Activated CD4-positive, alpha-beta memory T cell treated with anti-CD3 and anti-CD28 coated beads, Interleukin-2, amount 10 ng/mL, durations not matched to agents 7 days and 5 days (primary cell): ENCODE data around the gene CALHM5. TPM values are rescaled to one million over a fixed set of nuclear protein-coding genes. Genes with fewer than 3 reads are reported as not detected.
"Not testable (repeated sequence)": the region's sequence is repeated elsewhere in the genome, so short reads cannot be mapped to it uniquely, and the experiment has no call there.

Experiments used
- CTCF ChIA-PET: fragments of 350-600 bp; sonication (Branson Sonifier 250); formaldehyde crosslinking; loops from one replicate; lab custom pipeline; 2021; ENCODE audit warnings: antibody characterized with exemption, inconsistent platforms; lab: Charles Lee
- POLR2A ChIA-PET: fragments of 350-600 bp; sonication (Branson Sonifier 250); formaldehyde crosslinking; loops from one replicate; lab custom pipeline; 2021; ENCODE audit warnings: antibody characterized with exemption; lab: Charles Lee
- DNase-seq: peaks from one replicate; pipeline ENCODE4 v3.0.0-alpha.2; 2020
- H3K27ac Mint-ChIP-seq: one replicate; pipeline ENCODE4 v1.8.0; 2021; ENCODE audit warnings: mild to moderate bottlenecking, mixed read lengths
- H3K27me3 Mint-ChIP-seq: one replicate; pipeline ENCODE4 v1.8.0; 2021; ENCODE audit warnings: mixed read lengths
- H3K36me3 Mint-ChIP-seq: one replicate; pipeline ENCODE4 v1.8.0; 2021; ENCODE audit warnings: low read depth, mixed read lengths
- H3K4me1 Mint-ChIP-seq: one replicate; pipeline ENCODE4 v1.8.0; 2021; ENCODE audit warnings: mixed read lengths
- H3K4me3 Mint-ChIP-seq: one replicate; pipeline ENCODE4 v1.8.0; 2021; ENCODE audit warnings: mild to moderate bottlenecking, mixed read lengths
- H3K9me3 Mint-ChIP-seq: one replicate; pipeline ENCODE4 v1.8.0; 2021; ENCODE audit warnings: mixed read lengths
- total RNA-seq, 2 experiments: library from RNA; stranded (reverse); gene quantifications; one replicate each; pipeline ENCODE4 v1.2.3, GENCODE V29; 2021

CALHM5 gene
- total RNA-seq, 2 experiments from 2014 or later: not detected

DNA sequence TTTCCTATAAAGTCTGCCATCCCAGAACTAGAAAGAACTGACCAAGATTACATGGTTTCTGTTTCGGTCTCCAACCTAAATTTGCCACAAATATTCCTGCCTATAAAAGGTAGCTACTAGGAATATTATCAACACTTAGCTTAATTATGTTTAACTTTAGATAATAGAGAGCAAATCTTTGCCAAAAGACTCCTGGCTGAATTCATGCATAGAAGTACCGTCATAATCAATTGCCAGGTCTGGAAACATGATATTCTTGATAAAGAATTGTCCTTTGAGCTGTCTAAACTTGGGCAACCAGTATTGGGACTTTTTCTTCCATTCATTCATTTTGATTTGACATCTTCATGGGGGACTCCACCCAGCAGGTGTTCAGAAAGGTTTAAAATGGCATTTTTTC is 27.8 kb upstream of the CALHM5 start:
- DNase-seq: no peak
- Mint-ChIP-seq H3K27ac (no peak overlapping the region), H3K36me3 (no peaks in the 10 kb centered on the region), H3K9me3 (no peaks in the 10 kb centered on the region), H3K4me3 (no peak overlapping the region), H3K4me1 (no peaks in the 10 kb centered on the region), H3K27me3 (peaks cover 44% of the 10 kb centered on the region)
- ChIA-PET CTCF (interaction anchor here (1.1 kb wide), 1 partner anchor 30 kb away, joined by 3 read pairs; no protein-coding TSS in a partner anchor), POLR2A (no interaction called here)

DNA sequence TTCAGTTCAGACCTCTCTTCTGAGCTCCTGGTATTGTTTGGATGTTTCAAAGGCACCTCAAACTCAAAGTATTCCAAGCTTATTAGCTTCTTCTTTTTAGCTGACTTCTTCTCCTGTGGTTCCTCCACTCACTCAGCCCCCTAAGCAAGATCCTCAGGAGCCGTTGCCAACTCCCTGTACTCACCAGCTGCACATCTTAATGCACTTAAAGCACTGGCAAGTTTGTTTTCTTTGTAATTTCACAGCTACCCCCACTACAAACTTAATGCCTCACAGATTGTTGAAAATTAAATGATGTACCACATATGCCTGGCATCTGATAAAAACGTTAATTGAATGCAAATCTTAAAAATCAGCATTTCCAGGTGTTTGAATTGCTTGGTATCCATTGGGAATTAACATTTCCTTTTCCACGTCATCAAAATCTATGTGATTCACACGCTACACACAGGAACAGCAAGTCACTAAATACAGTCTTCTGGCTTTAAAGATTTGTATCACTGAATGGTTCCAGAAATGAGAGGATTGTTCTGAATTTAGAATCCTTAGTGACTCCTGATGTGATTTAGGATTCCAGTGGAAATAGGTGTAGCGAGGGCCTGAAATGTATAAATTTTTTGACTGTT is 25.8 kb upstream of the CALHM5 start:
- H3K9me3 Mint-ChIP-seq: no peaks in the 10 kb centered on the region
- ChIA-PET POLR2A (no interaction called here), CTCF (no interaction called here)
- no peak overlapping the region for H3K4me3 Mint-ChIP-seq
- peaks cover 54% of the 10 kb centered on the region for H3K27me3 Mint-ChIP-seq
- H3K36me3 Mint-ChIP-seq: no peaks in the 10 kb centered on the region
- no peak for DNase-seq
- no peaks in the 10 kb centered on the region for H3K4me1 Mint-ChIP-seq
- H3K27ac Mint-ChIP-seq: no peak overlapping the region

DNA sequence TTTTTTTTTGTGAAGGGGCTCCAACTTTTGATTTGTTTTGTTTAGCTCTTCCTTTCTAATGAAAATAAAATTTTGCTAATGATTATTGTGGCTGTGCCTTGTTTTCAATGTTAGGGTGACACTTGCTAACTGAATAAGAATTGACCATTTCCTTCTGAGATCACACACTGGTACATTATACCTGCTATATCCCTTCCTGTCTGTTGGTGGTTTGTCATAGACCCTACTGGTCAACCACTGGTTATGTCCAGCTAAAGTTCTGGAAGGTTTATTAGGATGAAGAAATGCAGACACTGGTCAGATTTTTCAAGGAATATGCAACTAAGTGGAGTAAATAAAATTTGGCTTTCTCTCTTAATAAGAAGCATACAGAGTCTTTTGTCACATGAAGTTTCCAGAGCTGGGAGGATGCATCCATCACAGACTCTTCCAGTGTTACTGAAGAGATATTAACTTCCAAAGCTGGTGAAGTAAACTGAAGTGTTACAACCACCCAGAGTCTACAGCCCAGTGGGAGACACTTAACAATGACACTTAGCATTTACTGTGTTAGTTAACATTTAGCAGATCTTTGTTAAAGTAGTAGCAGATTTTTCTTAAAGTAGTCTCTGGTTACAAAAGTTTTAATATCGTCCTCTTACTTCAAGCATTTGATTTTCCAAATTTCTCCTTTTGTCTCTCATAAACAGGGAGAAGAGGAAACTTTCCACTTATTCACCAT is 19.7 kb upstream of the CALHM5 start:
- Mint-ChIP-seq H3K27ac (no peak overlapping the region), H3K4me1 (no peaks in the 10 kb centered on the region), H3K9me3 (no peaks in the 10 kb centered on the region), H3K27me3 (peaks cover 34% of the 10 kb centered on the region), H3K4me3 (no peak overlapping the region), H3K36me3 (no peaks in the 10 kb centered on the region)
- POLR2A ChIA-PET: no interaction called here
- CTCF ChIA-PET: no interaction called here
- no peak for DNase-seq

DNA sequence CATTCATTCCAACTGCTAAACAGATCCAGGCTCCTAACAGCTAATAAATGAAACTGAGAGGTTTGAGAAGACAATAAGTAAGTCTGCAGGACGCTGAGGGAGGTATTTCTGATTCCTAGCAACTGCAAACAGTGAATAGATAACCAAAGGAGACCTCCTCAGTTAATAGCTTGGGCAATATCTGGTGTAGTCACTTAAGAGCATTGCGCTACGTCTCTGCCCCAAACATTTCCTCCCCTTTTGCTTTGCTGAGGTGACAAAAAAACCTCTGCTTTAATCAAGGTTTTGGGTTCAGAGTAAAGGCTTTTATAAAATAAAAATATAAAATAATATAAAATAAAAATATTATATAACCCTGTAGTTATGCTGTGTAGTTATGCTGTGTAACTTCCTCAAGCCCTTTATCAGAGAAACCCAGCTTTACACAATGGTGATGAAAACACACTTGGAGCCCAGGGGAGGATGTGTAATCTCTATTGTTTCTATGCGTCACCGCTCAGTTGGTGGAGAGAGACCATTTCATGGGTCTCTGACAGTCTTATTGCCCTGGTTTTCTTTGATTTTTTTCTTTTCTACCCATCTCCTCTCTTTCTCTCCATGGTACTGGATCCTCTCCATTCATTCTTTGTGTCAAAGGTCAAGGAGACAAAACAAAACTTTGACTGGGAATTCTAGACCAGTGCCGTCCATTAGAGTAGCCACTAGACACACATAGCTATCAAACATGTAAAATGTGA is 18.9 kb upstream of the CALHM5 start:
- no peak for DNase-seq
- Mint-ChIP-seq H3K27me3 (peaks cover 30% of the 10 kb centered on the region), H3K4me3 (no peak overlapping the region), H3K36me3 (no peaks in the 10 kb centered on the region), H3K4me1 (no peaks in the 10 kb centered on the region), H3K9me3 (no peaks in the 10 kb centered on the region), H3K27ac (no peak overlapping the region)
- ChIA-PET CTCF (no interaction called here), POLR2A (no interaction called here)

DNA sequence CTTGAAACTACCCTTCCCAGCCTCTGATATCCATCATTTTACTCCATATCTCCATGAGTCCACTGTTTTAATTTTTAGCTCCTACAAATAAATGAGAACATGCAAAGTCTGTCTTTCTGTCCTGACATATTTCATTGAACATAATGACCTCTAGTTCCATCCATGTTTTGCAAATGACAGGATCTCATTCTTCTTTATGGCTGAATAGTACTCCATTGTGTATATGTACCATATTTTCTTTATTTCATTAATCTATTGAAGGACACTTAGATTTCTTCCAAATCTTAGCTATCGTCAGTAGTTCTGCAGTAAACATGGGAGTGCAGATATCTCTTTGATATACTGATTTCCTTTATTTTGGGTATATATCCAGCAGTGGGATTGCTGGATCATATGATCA is 16.3 kb upstream of the CALHM5 start:
- H3K36me3 Mint-ChIP-seq, H3K9me3 Mint-ChIP-seq, H3K4me1 Mint-ChIP-seq, POLR2A ChIA-PET, CTCF ChIA-PET, H3K27ac Mint-ChIP-seq, H3K4me3 Mint-ChIP-seq, DNase-seq: not testable (repeated sequence)
- peaks cover 29% of the 10 kb centered on the region for H3K27me3 Mint-ChIP-seq

DNA sequence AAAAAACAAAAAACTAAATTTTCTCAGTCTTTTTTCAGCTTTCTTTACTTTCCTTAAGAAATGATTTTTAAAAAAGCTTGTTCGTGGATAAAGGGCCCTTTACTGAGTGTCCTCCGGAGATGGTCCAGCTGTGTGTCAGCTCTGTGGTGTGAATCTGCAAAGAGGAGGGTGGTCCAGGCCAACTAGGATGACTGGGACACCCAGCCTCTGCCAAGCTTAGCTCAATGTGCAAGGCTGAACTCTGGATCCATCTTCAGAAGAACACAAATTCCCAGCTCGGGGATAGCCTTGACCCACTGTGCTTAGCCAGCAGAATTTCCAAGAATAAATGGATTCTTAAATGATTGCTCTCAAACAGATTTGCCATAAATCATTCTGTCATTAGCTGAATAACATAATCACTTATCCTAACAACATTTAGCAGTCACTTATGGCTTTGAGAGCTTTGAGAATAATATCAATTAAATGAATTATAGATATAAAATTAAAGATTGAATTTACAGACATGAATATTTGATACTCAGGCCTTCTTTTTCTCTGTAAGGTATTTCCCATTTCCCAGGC is 14.2 kb upstream of the CALHM5 start:
- no peaks in the 10 kb centered on the region for H3K9me3 Mint-ChIP-seq
- peaks cover 30% of the 10 kb centered on the region for H3K27me3 Mint-ChIP-seq
- H3K27ac Mint-ChIP-seq: no peak overlapping the region
- no peak overlapping the region for H3K4me3 Mint-ChIP-seq
- DNase-seq: no peak
- CTCF ChIA-PET: interaction anchor here (1.2 kb wide), 1 partner anchor 64 kb away, joined by 3 read pairs; no protein-coding TSS in a partner anchor
- no peaks in the 10 kb centered on the region for H3K36me3 Mint-ChIP-seq
- POLR2A ChIA-PET: no interaction called here
- no peaks in the 10 kb centered on the region for H3K4me1 Mint-ChIP-seq

DNA sequence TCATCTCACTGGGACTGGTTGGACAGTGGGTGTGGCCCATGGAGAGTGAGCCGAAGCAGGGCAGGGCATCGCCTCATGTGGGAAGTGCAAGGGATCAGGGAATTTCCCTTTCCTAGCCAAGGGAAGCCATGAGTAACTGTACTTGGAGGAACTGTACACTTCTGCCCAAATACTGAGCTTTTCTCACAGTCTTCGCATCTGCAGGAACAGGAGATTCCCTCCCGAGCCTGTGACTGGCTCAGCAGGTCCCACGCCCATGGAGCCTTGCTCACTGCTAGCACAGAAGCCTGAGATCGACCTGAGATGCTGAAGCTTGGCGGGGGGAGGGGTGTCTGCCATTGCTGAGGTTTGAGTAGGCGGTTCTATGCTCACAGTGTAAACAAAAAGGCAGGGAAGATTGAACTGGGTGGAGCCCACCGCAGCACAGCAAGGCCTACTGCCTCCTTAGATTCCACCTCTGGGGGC is 10.4 kb upstream of the CALHM5 start:
- ChIA-PET CTCF (interaction anchor here (1.4 kb wide), 1 partner anchor 11 kb away, joined by 4 read pairs; no protein-coding TSS in a partner anchor), POLR2A (no interaction called here)
- no peaks in the 10 kb centered on the region for H3K36me3 Mint-ChIP-seq
- no peaks in the 10 kb centered on the region for H3K4me1 Mint-ChIP-seq
- H3K9me3 Mint-ChIP-seq: peaks cover 2% of the 10 kb centered on the region
- no peak overlapping the region for H3K4me3 Mint-ChIP-seq
- DNase-seq: peak; percentile 17
- peaks cover 50% of the 10 kb centered on the region for H3K27me3 Mint-ChIP-seq
- no peak overlapping the region for H3K27ac Mint-ChIP-seq

DNA sequence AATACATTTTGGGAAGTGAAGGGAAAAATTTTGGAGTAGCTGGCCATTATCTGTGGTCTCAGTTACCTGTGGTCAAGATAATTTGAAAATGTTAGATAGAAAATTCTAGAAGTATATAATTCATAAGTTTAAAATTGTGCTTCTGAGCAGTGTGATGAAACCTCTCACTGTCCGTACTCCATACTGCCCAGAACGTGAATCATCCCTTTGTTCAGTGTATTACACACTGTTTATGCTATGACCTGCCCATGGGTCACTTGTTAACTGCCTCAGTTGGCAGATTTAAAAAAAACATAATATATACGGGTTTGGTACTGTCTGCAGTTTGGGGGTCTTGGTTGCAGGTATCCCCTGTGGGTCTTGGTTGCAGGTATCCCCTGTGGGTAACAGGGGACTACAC is 4.1 kb upstream of the CALHM5 start:
- peaks cover 4% of the 10 kb centered on the region for H3K9me3 Mint-ChIP-seq

DNA sequence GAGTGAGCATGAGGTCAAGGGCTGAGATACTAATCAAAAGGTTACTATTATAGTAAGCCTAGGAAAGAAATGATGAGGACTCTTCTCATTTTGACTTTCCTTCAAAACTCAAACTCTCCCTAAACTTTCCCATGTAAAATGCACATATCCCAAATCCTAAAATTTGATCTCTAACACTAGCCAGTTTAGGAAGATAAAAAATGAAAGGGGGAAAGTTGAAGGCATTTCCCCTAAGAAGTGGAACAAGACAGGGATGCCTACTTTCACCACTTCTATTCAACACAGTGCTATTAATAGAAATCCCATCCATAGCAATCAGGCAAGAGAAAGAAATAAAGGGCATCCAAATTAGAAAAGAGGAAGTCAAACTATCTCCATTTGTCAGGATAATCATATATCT is 2.9 kb upstream of the CALHM5 start:
- ChIA-PET POLR2A (no interaction called here), CTCF (no interaction called here)
- no peaks in the 10 kb centered on the region for H3K4me1 Mint-ChIP-seq
- peaks cover 35% of the 10 kb centered on the region for H3K27me3 Mint-ChIP-seq
- no peaks in the 10 kb centered on the region for H3K36me3 Mint-ChIP-seq
- DNase-seq: no peak
- no peak overlapping the region for H3K27ac Mint-ChIP-seq
- peaks cover 4% of the 10 kb centered on the region for H3K9me3 Mint-ChIP-seq
- no peak overlapping the region for H3K4me3 Mint-ChIP-seq

More for the DNA sequence above, 4.1 kb upstream of the CALHM5 start:
- peaks cover 45% of the 10 kb centered on the region for H3K27me3 Mint-ChIP-seq
- CTCF ChIA-PET: no interaction called here
- no peak overlapping the region for H3K4me3 Mint-ChIP-seq
- H3K27ac Mint-ChIP-seq: no peak overlapping the region
- POLR2A ChIA-PET: no interaction called here
- H3K4me1 Mint-ChIP-seq: no peaks in the 10 kb centered on the region
- DNase-seq: no peak
- H3K36me3 Mint-ChIP-seq: no peaks in the 10 kb centered on the region

DNA sequence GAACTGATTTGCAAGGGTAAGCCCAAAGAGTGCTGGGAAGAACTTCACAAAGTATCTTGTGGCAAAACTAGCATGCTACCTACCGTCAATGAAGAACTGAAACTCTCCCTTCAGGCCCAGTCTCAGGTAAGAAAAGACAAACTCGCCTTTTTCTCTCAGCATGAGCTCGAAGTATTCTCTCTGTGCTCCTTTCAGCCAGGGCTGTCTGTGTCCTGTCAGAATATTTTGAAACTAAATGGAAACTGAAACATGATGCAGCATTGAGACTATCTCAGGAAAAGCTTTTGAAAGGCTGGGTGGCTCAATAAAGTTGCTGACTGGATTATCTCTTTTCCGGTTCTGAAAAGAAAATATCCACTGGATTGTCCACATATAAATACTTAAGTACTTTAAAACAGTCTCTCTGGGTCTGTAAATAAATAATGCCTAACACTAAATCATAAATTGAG is 696 bp downstream of the CALHM5 start:
- no peak overlapping the region for H3K4me3 Mint-ChIP-seq
- no peaks in the 10 kb centered on the region for H3K4me1 Mint-ChIP-seq
- H3K27me3 Mint-ChIP-seq: peaks cover 22% of the 10 kb centered on the region
- ChIA-PET POLR2A (no interaction called here), CTCF (interaction anchor here (0.7 to 1.2 kb wide), 3 partner anchors 11 to 49 kb away, joined by 3 to 4 read pairs (median 3); no protein-coding TSS in a partner anchor)
- peaks cover 2% of the 10 kb centered on the region for H3K9me3 Mint-ChIP-seq
- H3K27ac Mint-ChIP-seq: no peak overlapping the region
- no peak for DNase-seq
- H3K36me3 Mint-ChIP-seq: no peaks in the 10 kb centered on the region

DNA sequence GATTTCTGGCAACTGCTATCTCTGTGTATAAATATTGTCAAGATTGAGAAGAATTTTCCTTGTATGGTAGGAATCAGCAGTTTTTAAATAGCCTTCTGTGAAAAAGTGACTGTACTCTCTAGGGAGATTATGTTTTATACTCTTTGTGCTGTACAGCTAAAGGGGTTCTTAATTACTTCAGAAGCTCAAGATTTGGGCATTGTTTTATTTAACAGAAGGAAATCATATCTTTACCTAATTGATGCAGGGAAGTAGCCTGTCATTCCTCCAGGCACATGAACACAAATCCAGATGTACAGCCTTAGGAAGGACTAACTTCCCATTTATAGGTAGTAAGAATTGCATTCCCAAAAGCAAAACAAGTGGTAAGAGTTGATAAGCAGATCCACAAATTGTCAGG is 1.3 kb downstream of the CALHM5 start:
- DNase-seq: no peak
- no peak overlapping the region for H3K27ac Mint-ChIP-seq
- CTCF ChIA-PET: interaction anchor here (0.7 to 1.5 kb wide), 4 partner anchors 10 to 49 kb away, joined by 3 to 4 read pairs (median 3); no protein-coding TSS in a partner anchor
- H3K4me3 Mint-ChIP-seq: no peak overlapping the region
- H3K27me3 Mint-ChIP-seq: peaks cover 21% of the 10 kb centered on the region
- H3K9me3 Mint-ChIP-seq: no peaks in the 10 kb centered on the region
- POLR2A ChIA-PET: no interaction called here
- H3K4me1 Mint-ChIP-seq: no peaks in the 10 kb centered on the region
- H3K36me3 Mint-ChIP-seq: no peaks in the 10 kb centered on the region

DNA sequence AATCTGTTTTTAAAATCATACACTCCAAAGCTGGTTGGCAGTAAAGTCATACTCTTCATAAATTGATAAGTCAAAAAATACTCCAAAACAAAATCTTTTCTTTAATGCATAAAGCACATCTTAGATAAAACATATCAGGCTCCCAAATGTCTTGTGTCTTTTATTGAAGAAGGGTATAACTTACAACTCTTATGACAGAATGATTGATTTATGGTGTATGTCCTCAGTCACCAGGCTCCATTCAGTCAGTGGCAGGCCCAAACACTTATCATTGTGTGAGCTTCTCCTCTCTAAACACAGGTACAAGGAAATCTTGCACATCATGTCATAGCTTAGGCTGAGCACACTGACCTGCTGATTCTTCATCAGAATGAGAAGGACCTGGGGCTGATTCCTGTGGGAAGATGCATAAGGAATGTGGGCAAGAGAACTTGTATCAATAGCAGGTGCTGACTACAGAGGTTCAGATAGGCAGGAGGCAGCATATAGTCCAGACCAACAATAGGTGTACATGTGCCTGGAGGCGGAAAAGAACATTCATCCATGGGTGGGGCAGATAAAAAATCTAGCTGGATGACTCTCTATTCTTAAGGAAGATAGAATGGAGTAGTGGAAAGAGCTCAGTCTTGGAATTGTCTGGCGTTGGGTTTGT is 1.9 kb downstream of the CALHM5 start:
- H3K27ac Mint-ChIP-seq: no peak overlapping the region
- H3K27me3 Mint-ChIP-seq: peaks cover 25% of the 10 kb centered on the region
- POLR2A ChIA-PET: no interaction called here
- DNase-seq: no peak
- no peaks in the 10 kb centered on the region for H3K36me3 Mint-ChIP-seq
- H3K9me3 Mint-ChIP-seq: no peaks in the 10 kb centered on the region
- CTCF ChIA-PET: interaction anchor here (1.2 to 1.5 kb wide), 2 partner anchors 30 to 48 kb away, joined by 3 read pairs; no protein-coding TSS in a partner anchor
- no peak overlapping the region for H3K4me3 Mint-ChIP-seq
- no peaks in the 10 kb centered on the region for H3K4me1 Mint-ChIP-seq
